HCT116 (cell line): Measurements from ENCODE around the gene BTBD2. TPM values are rescaled to one million over a fixed set of nuclear protein-coding genes. Genes with fewer than 3 reads are reported as not detected.

Source experiments
- ATAC-seq: fragments of 200-7000 bp; cut with Tn5 transposase; 2 replicates; pipeline ENCODE4 v1.9.1; 2020; ENCODE audit warnings: mild to moderate bottlenecking, moderate library complexity
- BruUV-seq: library from RNA; stranded (reverse); fragments of 400-500 nt; replicated peaks from 2 replicates; lab custom pipeline; 2021; lab: Mats Ljungman, UMichigan
- CTCF ChIA-PET: fragments of 300-600 bp; sonication (Branson Sonifier 250); formaldehyde crosslinking; loops from one replicate; lab custom pipeline; 2021; ENCODE audit warnings: antibody characterized with exemption; lab: Charles Lee
- POLR2A ChIA-PET: fragments of 300-600, 350-600 bp; sonication (Branson Sonifier 250); formaldehyde crosslinking; loops from one replicate; lab custom pipeline; 2021; ENCODE audit warnings: antibody characterized with exemption; lab: Charles Lee
- RAD21 ChIA-PET, 2 experiments: fragments of 300-600 bp; sonication (Branson Sonifier 250); formaldehyde crosslinking; loops; one replicate each; lab custom pipeline; 2023; ENCODE audit warnings: low total read pairs in 2 of 2; ENCODE audit not compliant: uncharacterized antibody in 2 of 2, unreplicated experiment in 2 of 2, low non-redundant PET in 1 of 2; lab: Charles Lee
- DNase-seq: peaks from one replicate; pipeline ENCODE4 v3.0.0-alpha.2; 2010; ENCODE audit warnings: low read depth, low spot score
- H2AFZ ChIP-seq: fragments of 200-600 bp; shearing (Covaris generic), sonication (generic); 2 replicates; pipeline ENCODE4 v1.6.1; 2017; ENCODE audit warnings: low read depth, mixed run types, mixed read lengths, antibody characterized with exemption, low read length; ENCODE audit not compliant: poor library complexity, severe bottlenecking
- H3K27ac ChIP-seq: 2 replicates; pipeline ENCODE4 v1.5.1; 2012; ENCODE audit warnings: low read depth, low read length
- H3K27me3 ChIP-seq: fragments of 200-600 bp; sonication (generic); 2 replicates; pipeline ENCODE4 v1.6.1; 2016; ENCODE audit warnings: mixed run types, low read length, mixed read lengths; ENCODE audit not compliant: insufficient read depth
- H3K36me3 ChIP-seq, 2 experiments: fragments of 200-500 bp in 1 of 2; fragments of 200-600 bp in 1 of 2; sonication (Bioruptor generic) in 1 of 2; sonication (generic) in 1 of 2; 2 replicates each; pipeline versions ENCODE4 v1.5.1 to v1.6.1; 2014 to 2016; ENCODE audit warnings: low read length in 2 of 2, inconsistent platforms in 1 of 2, mixed read lengths in 1 of 2, mixed run types in 1 of 2; ENCODE audit not compliant: insufficient read depth in 2 of 2, control insufficient read depth in 1 of 2
- H3K4me1 ChIP-seq, 2 experiments: fragments of 200-600 bp in 1 of 2; sonication (generic) in 1 of 2; 2 replicates each; pipeline versions ENCODE4 v1.5.1 to v1.6.1; 2012 to 2017; ENCODE audit warnings: low read length in 2 of 2, inconsistent platforms in 1 of 2, mild to moderate bottlenecking in 1 of 2, mixed read lengths in 1 of 2, mixed run types in 1 of 2, moderate library complexity in 1 of 2; ENCODE audit not compliant: insufficient read depth in 2 of 2, control insufficient read depth in 1 of 2
- H3K4me2 ChIP-seq: fragments of 200-600 bp; sonication (generic); 2 replicates; pipeline ENCODE4 v1.6.1; 2017; ENCODE audit warnings: mixed run types, low read length, mixed read lengths
- H3K4me3 ChIP-seq, 2 experiments: fragments of 200-600 bp in 1 of 2; sonication (generic) in 1 of 2; replicated peaks in 1 of 2; 2 replicates each; pipeline ENCODE4 v1.5.1; 2011 to 2016; ENCODE audit warnings: low read length in 2 of 2, control low read depth in 1 of 2, low read depth in 1 of 2, mild to moderate bottlenecking in 1 of 2, mixed read lengths in 1 of 2, mixed run types in 1 of 2
- H3K79me2 ChIP-seq: fragments of 200-600 bp; sonication (generic); 2 replicates; pipeline ENCODE4 v1.6.1; 2017; ENCODE audit warnings: mild to moderate bottlenecking, mixed run types, low read length, moderate library complexity, mixed read lengths; ENCODE audit not compliant: insufficient read depth
- H3K9ac ChIP-seq: fragments of 200-600 bp; sonication (generic); 2 replicates; pipeline ENCODE4 v1.6.1; 2016; ENCODE audit warnings: low read length, mixed read lengths
- H3K9me2 ChIP-seq: fragments of 200-600 bp; sonication (generic), shearing (Covaris generic); 2 replicates; pipeline ENCODE4 v1.6.1; 2017; ENCODE audit warnings: mixed run types, mild to moderate bottlenecking, moderate library complexity; ENCODE audit not compliant: insufficient read depth
- H3K9me3 ChIP-seq, 2 experiments: fragments of 200-500 bp in 1 of 2; fragments of 200-600 bp in 1 of 2; sonication (Bioruptor generic) in 1 of 2; sonication (generic) in 1 of 2; 2 replicates each; pipeline ENCODE4 v1.6.1; 2014 to 2017; ENCODE audit warnings: low read length in 2 of 2, mixed read lengths in 2 of 2, inconsistent platforms in 1 of 2, low read depth in 1 of 2, mild to moderate bottlenecking in 1 of 2, mixed run types in 1 of 2, moderate library complexity in 1 of 2; ENCODE audit not compliant: control insufficient read depth in 1 of 2, insufficient read depth in 1 of 2
- H4K20me1 ChIP-seq: fragments of 200-600 bp; sonication (generic), shearing (Covaris generic); 2 replicates; pipeline ENCODE4 v1.6.1; 2017; ENCODE audit warnings: mixed run types, mild to moderate bottlenecking, moderate library complexity; ENCODE audit not compliant: insufficient read depth
- CEBPB ChIP-seq: IDR thresholded peaks from 2 replicates; pipeline ENCODE4 v1.6.1; 2012; ENCODE audit warnings: low read depth
- CTCF ChIP-seq, 3 experiments: fragments of 200-600 bp in 1 of 3; sonication (generic) in 1 of 3; IDR thresholded peaks in 2 of 3; conservative IDR thresholded peaks in 1 of 3; 2 replicates each; pipeline ENCODE4 v1.5.1; 2012 to 2017; ENCODE audit warnings: low read depth in 2 of 3, low read length in 2 of 3, antibody characterized with exemption in 1 of 3, borderline replicate concordance in 1 of 3, control low read depth in 1 of 3, mild to moderate bottlenecking in 1 of 3, mixed read lengths in 1 of 3, mixed run types in 1 of 3, moderate library complexity in 1 of 3; ENCODE audit not compliant: insufficient read depth in 1 of 3
- EGR1 ChIP-seq: IDR thresholded peaks from 2 replicates; pipeline ENCODE4 v1.6.1; 2012; ENCODE audit warnings: low read depth
- EZH2phosphoT487 ChIP-seq: fragments of 200-600 bp; IDR thresholded peaks from 2 replicates; pipeline ENCODE4 v1.6.1; 2018; ENCODE audit warnings: antibody characterized with exemption, borderline replicate concordance
- JUND ChIP-seq: IDR thresholded peaks from 2 replicates; pipeline ENCODE4 v1.6.1; 2012
- RAD21 ChIP-seq: IDR thresholded peaks from 2 replicates; pipeline ENCODE4 v1.6.1; 2012; ENCODE audit warnings: low read depth, mild to moderate bottlenecking
- SIN3A ChIP-seq: IDR thresholded peaks from 2 replicates; pipeline ENCODE4 v1.6.1; 2012; ENCODE audit warnings: low read depth
- TCF7L2 ChIP-seq: IDR thresholded peaks from 2 replicates; pipeline ENCODE4 v1.7.0; 2011; ENCODE audit warnings: borderline replicate concordance, inconsistent platforms; ENCODE audit not compliant: insufficient read depth, insufficient read length; ENCODE audit errors: extremely low read depth
- intact Hi-C: fragments of 100-400 bp; cut with micrococcal nuclease; formaldehyde crosslinking; loops from 2 replicates; pipeline ENCODE4 v1.10.0; 2022
- total RNA-seq: library from RNA; stranded (reverse); gene quantifications from one replicate; pipeline ENCODE4 v1.2.1, GENCODE V29; 2021; ENCODE audit not compliant: unreplicated experiment

BTBD2 gene
- total RNA-seq, 1 experiment from 2014 or later: 112 TPM

DNA sequence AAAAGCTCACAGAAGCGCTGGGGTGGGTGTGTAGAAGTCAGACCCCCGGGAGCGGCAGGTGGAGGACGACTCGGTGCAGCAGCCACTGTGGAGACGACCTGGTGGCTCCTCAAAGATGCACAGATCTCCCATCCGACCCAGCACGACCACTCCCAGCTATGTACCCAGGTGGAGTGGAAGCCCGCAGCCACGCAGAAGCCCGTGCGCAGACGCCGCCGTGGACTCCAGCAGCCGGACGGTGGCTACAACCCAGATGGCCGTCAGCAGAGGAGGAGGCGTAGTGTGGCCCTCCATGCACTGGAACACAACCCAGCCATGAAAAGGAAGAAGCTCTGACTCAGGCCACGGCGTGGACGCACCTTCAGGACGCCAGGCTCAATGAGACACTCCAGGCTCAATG, 52.8 kb downstream of the BTBD2 start:
- BruUV-seq: no TSS peak
- H3K4me3 ChIP-seq: no peak overlapping the region
- H3K27me3 ChIP-seq: no peaks in the 10 kb centered on the region
- H3K36me3 ChIP-seq: peaks cover 0 to 3% of the 10 kb centered on the region in 2 experiments; a peak in 1 of 4 replicates
- DNase-seq: no peak
- RAD21 ChIA-PET: no interaction called here
- H4K20me1 ChIP-seq: no peaks in the 10 kb centered on the region
- no peak for ATAC-seq
- no peak overlapping the region for H3K4me2 ChIP-seq
- intact Hi-C loops: no loop called here
- no peaks in the 10 kb centered on the region for H3K9me2 ChIP-seq
- CTCF ChIA-PET: no interaction called here
- H3K9me3 ChIP-seq: no peaks in the 10 kb centered on the region
- no peak overlapping the region for H2AFZ ChIP-seq
- POLR2A ChIA-PET: no interaction called here
- H3K27ac ChIP-seq: no peak overlapping the region
- no peaks in the 10 kb centered on the region for H3K4me1 ChIP-seq
- H3K9ac ChIP-seq: no peak overlapping the region
- TF ChIP-seq JUND (no peak), TCF7L2 (no peak), EGR1 (no peak), CTCF (IDR thresholded peaks at IDR 0.05 in 2 of 3, conservative IDR thresholded peaks at IDR 0.05 in 1 of 3; ENCODE audit: borderline replicate concordance in 1 of 3, insufficient read depth in 1 of 3, low read depth in 2 of 3, low read length in 2 of 3) (no peak), SIN3A (no peak), EZH2phosphoT487 (no peak), CEBPB (no peak), RAD21 (no peak)
- H3K79me2 ChIP-seq: peaks cover 67% of the 10 kb centered on the region
